ENCODE data around the gene PAX8. TPM values are rescaled to one million over a fixed set of nuclear protein-coding genes. Genes with fewer than 3 reads are reported as not detected.

The PAX8 gene
- total RNA-seq, 1 donor, result 2.9 TPM

GRCh38 chr2:113217455-113218282 lies 61.1 kb downstream of the PAX8 start:
- H3K9me3 ChIP-seq (ENCODE audit: low read depth, low read length), result no peaks in the 10 kb centered on the region
- H3K27ac ChIP-seq (ENCODE audit: low read depth, low read length), result peak overlapping the region; percentile 2
- no peak for TF ChIP-seq CTCF (IDR thresholded peaks at IDR 0.05; ENCODE audit: extremely low read depth, low read depth, low read length)
- peaks cover 30% of the 10 kb centered on the region for H3K4me1 ChIP-seq (ENCODE audit: insufficient read depth, low read length)
- no peaks in the 10 kb centered on the region for H3K27me3 ChIP-seq (ENCODE audit: insufficient read depth, low read length)
- H3K4me3 ChIP-seq (ENCODE audit: insufficient read depth, low read length), result no peak overlapping the region
- peak; percentile 39 for DNase-seq (ENCODE audit: insufficient read length, low spot score, missing footprints)
- H4K20me1 ChIP-seq (ENCODE audit: insufficient read depth, low read length), result no peaks in the 10 kb centered on the region
- no peaks in the 10 kb centered on the region for H3K79me2 ChIP-seq (ENCODE audit: insufficient read depth, low read length)
- H2AFZ ChIP-seq (ENCODE audit: low read length), result peak overlapping the region; percentile 51
- H3K36me3 ChIP-seq (ENCODE audit: insufficient read depth, low read length), result no peaks in the 10 kb centered on the region
- H3K4me2 ChIP-seq (ENCODE audit: insufficient read depth, low read length), result no peak overlapping the region

GRCh38 chr2:113216891-113217454 lies 61.7 kb downstream of the PAX8 start:
- Histone ChIP-seq H3K27me3 (ENCODE audit: insufficient read depth, low read length) (no peaks in the 10 kb centered on the region), H3K4me3 (ENCODE audit: insufficient read depth, low read length) (no peak overlapping the region), H2AFZ (ENCODE audit: low read length) (peak overlapping the region; percentile 51), H3K36me3 (ENCODE audit: insufficient read depth, low read length) (no peaks in the 10 kb centered on the region), H3K4me1 (ENCODE audit: insufficient read depth, low read length) (peaks cover 30% of the 10 kb centered on the region), H4K20me1 (ENCODE audit: insufficient read depth, low read length) (no peaks in the 10 kb centered on the region), H3K9me3 (ENCODE audit: low read depth, low read length) (no peaks in the 10 kb centered on the region), H3K4me2 (ENCODE audit: insufficient read depth, low read length) (no peak overlapping the region), H3K27ac (ENCODE audit: low read depth, low read length) (peak overlapping the region; percentile 2), H3K79me2 (ENCODE audit: insufficient read depth, low read length) (no peaks in the 10 kb centered on the region)
- DNase-seq (ENCODE audit: insufficient read length, low spot score, missing footprints), result peak; percentile 84
- TF ChIP-seq CTCF (IDR thresholded peaks at IDR 0.05; ENCODE audit: extremely low read depth, low read depth, low read length), result no peak

- H3K27ac ChIP-seq (ENCODE audit: low read depth, low read length), result no peak overlapping the region
- TF ChIP-seq CTCF (IDR thresholded peaks at IDR 0.05; ENCODE audit: extremely low read depth, low read depth, low read length), result no peak
- H3K4me1 ChIP-seq (ENCODE audit: insufficient read depth, low read length), result peaks cover 35% of the 10 kb centered on the region
Measured at GRCh38 chr2:113216321-113216720, 62.4 kb downstream of the PAX8 start.

GRCh38 chr2:113215056-113215455 lies 63.7 kb downstream of the PAX8 start:
- no peak overlapping the region for H3K4me3 ChIP-seq (ENCODE audit: insufficient read depth, low read length)
- H3K9me3 ChIP-seq (ENCODE audit: low read depth, low read length), result no peaks in the 10 kb centered on the region
- no peaks in the 10 kb centered on the region for H3K79me2 ChIP-seq (ENCODE audit: insufficient read depth, low read length)
- H2AFZ ChIP-seq (ENCODE audit: low read length), result no peak overlapping the region
- TF ChIP-seq CTCF (IDR thresholded peaks at IDR 0.05; ENCODE audit: extremely low read depth, low read depth, low read length), result no peak
- DNase-seq (ENCODE audit: insufficient read length, low spot score, missing footprints), result peak; percentile 45
- no peaks in the 10 kb centered on the region for H4K20me1 ChIP-seq (ENCODE audit: insufficient read depth, low read length)
- H3K4me2 ChIP-seq (ENCODE audit: insufficient read depth, low read length), result no peak overlapping the region
- no peaks in the 10 kb centered on the region for H3K36me3 ChIP-seq (ENCODE audit: insufficient read depth, low read length)
- H3K27ac ChIP-seq (ENCODE audit: low read depth, low read length), result no peak overlapping the region
- H3K4me1 ChIP-seq (ENCODE audit: insufficient read depth, low read length), result peaks cover 39% of the 10 kb centered on the region
- H3K27me3 ChIP-seq (ENCODE audit: insufficient read depth, low read length), result no peaks in the 10 kb centered on the region

More at GRCh38 chr2:113216321-113216720, 62.4 kb downstream of the PAX8 start:
- peak; percentile 84 for DNase-seq (ENCODE audit: insufficient read length, low spot score, missing footprints)
- no peaks in the 10 kb centered on the region for H3K79me2 ChIP-seq (ENCODE audit: insufficient read depth, low read length)
- no peaks in the 10 kb centered on the region for H4K20me1 ChIP-seq (ENCODE audit: insufficient read depth, low read length)
- no peaks in the 10 kb centered on the region for H3K36me3 ChIP-seq (ENCODE audit: insufficient read depth, low read length)
- H3K4me3 ChIP-seq (ENCODE audit: insufficient read depth, low read length), result no peak overlapping the region
- no peak overlapping the region for H2AFZ ChIP-seq (ENCODE audit: low read length)
- no peak overlapping the region for H3K4me2 ChIP-seq (ENCODE audit: insufficient read depth, low read length)
- H3K27me3 ChIP-seq (ENCODE audit: insufficient read depth, low read length), result no peaks in the 10 kb centered on the region
- H3K9me3 ChIP-seq (ENCODE audit: low read depth, low read length), result no peaks in the 10 kb centered on the region

Data from osteoblast (primary cell).